Measurements from ENCODE around the gene SURF2. TPM values are rescaled to one million over a fixed set of nuclear protein-coding genes. Genes with fewer than 3 reads are reported as not detected.

Gene SURF2
- total and polyA plus RNA-seq, 9 of the 15 experiments (the other 6 are each of a cell fraction or from before 2014, with no cell fraction given): 5.5 to 82.5 (median 21.3) TPM

GRCh38 chr9:133361507-133362092 lies 5.2 kb downstream of the SURF2 start (continued):
- TF ChIP-seq, protein P1, sequence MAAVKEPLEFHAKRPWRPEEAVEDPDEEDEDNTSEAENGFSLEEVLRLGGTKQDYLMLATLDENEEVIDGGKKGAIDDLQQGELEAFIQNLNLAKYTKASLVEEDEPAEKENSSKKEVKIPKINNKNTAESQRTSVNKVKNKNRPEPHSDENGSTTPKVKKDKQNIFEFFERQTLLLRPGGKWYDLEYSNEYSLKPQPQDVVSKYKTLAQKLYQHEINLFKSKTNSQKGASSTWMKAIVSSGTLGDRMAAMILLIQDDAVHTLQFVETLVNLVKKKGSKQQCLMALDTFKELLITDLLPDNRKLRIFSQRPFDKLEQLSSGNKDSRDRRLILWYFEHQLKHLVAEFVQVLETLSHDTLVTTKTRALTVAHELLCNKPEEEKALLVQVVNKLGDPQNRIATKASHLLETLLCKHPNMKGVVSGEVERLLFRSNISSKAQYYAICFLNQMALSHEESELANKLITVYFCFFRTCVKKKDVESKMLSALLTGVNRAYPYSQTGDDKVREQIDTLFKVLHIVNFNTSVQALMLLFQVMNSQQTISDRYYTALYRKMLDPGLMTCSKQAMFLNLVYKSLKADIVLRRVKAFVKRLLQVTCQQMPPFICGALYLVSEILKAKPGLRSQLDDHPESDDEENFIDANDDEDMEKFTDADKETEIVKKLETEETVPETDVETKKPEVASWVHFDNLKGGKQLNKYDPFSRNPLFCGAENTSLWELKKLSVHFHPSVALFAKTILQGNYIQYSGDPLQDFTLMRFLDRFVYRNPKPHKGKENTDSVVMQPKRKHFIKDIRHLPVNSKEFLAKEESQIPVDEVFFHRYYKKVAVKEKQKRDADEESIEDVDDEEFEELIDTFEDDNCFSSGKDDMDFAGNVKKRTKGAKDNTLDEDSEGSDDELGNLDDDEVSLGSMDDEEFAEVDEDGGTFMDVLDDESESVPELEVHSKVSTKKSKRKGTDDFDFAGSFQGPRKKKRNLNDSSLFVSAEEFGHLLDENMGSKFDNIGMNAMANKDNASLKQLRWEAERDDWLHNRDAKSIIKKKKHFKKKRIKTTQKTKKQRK (IDR thresholded peaks at IDR 0.05; ENCODE audit: borderline replicate concordance, low read depth, low read length): no peak

- H3K4me1 ChIP-seq (replicated peaks in 1 of 2; ENCODE audit: control insufficient read depth in 2 of 2, insufficient read depth in 2 of 2, low read length in 2 of 2): peaks cover 9 to 37% of the 10 kb centered on the region in 2 experiments; a peak in 4 of 5 replicates
- no peaks in the 10 kb centered on the region for H3K9me3 ChIP-seq (replicated peaks; ENCODE audit: control insufficient read depth, insufficient read depth, low read depth, low read length)
- no peak for DNase-seq (ENCODE audit: extremely low read depth in 1 of 4, low spot score in 3 of 4)
- intact Hi-C loops (cut with micrococcal nuclease): no loop called here
- WGBS (ENCODE audit: insufficient coverage, low coverage, missing lambda C conversion rate): 88% methylated on average over 12 of the region's 15 CpGs
- H3K27ac ChIP-seq (ENCODE audit: extremely low read depth, low read depth, low read length): no peak overlapping the region
- no peak for FAIRE-seq
- peaks cover 46% of the 10 kb centered on the region for H4K20me1 ChIP-seq (replicated peaks; ENCODE audit: control insufficient read depth, insufficient read depth, low read length)
- BruUV-seq (replicated peaks): TSS peak; percentile 41
- H3K79me2 ChIP-seq (ENCODE audit: control insufficient read depth, insufficient read depth, low read length): peaks cover 23% of the 10 kb centered on the region
- H3K36me3 ChIP-seq (ENCODE audit: control insufficient read depth, insufficient read depth, low read length): peaks cover 97% of the 10 kb centered on the region
- H3K9ac ChIP-seq (ENCODE audit: insufficient read depth in 1 of 2, low read depth in 2 of 2, low read length in 2 of 2): 0 out of 4 replicates have a peak overlapping the region, but pooled peaks of 1 of the 2 experiments have one; percentile 6
- no peak overlapping the region for H3K4me3 ChIP-seq
- no peak overlapping the region for H3K4me2 ChIP-seq (ENCODE audit: insufficient read depth, low read length)
- CTCF ChIA-PET (ENCODE audit: low intra/inter-chr PET ratio): no interaction called here
- in situ Hi-C loops (cut with MboI): no loop called here
- POLR2A ChIA-PET: interaction anchor here (0.7 to 6.3 kb wide), 7 partner anchors 9 to 244 kb away, joined by 3 to 81 read pairs (median 4); partner anchors contain the start of genes MED22, RPL7A, STKLD1 and SURF1
- TF ChIP-seq SUPT5H (IDR thresholded peaks at IDR 0.05) (peak; percentile 47), RBM22 (IDR thresholded peaks at IDR 0.05; ENCODE audit: low read depth, low read length, poor library complexity, severe bottlenecking) (peak; percentile 88), MYNN (IDR thresholded peaks at IDR 0.05) (peak; percentile 44; the same call in 1 of the 2 replicates), MYNN (CRISPR knock-in tag; IDR thresholded peaks at IDR 0.05) (no peak), POLR2A (conservative IDR thresholded peaks at IDR 0.05) (peak; percentile 15; the same call in 1 of the 2 replicates), POLR2G (IDR thresholded peaks at IDR 0.05; ENCODE audit: low read depth, low read length) (peak; percentile 72), BDP1 (IDR thresholded peaks at IDR 0.05; ENCODE audit: insufficient read depth, insufficient read length) (no peak), ATF1 (CRISPR knock-in tag; IDR thresholded peaks at IDR 0.05) (no peak), ATF1 (tag; IDR thresholded peaks at IDR 0.05) (no peak), POLR2B (IDR thresholded peaks at IDR 0.05; ENCODE audit: low read depth, partially characterized antibody) (peak; percentile 61), MLLT1 (IDR thresholded peaks at IDR 0.05) (peak in 1 of 2 experiments; percentile 59; a peak in 1 of 4 replicates), NFIC (IDR thresholded peaks at IDR 0.05) (peak; percentile 91), RBFOX2 (IDR thresholded peaks at IDR 0.05; ENCODE audit: low read depth, low read length) (peak; percentile 63)
- H3K9me1 ChIP-seq (ENCODE audit: control insufficient read depth, insufficient read depth, low read length): no peaks in the 10 kb centered on the region
- no peaks in the 10 kb centered on the region for H3K27me3 ChIP-seq (ENCODE audit: control insufficient read depth in 2 of 2, insufficient read depth in 2 of 2, low read length in 2 of 2)
- H2AFZ ChIP-seq (ENCODE audit: low read depth, low read length): no peak overlapping the region
- peak; percentile 6; the same call in 2 of the 3 replicates for ATAC-seq
Measured at GRCh38 chr9:133362359-133363044, 6.2 kb downstream of the SURF2 start.
